Activated CD4-positive, alpha-beta T cell treated with anti-CD3 and anti-CD28 coated beads for 24 hours (primary cell): ENCODE data around the gene C11orf86.
"Not testable (repeated sequence)": the region's sequence is repeated elsewhere in the genome, so short reads cannot be mapped to it uniquely, and the experiment has no call there.

Experiments
- DNase-seq, 2 donors: peaks; one replicate each; pipeline ENCODE4 v3.0.0-alpha.2; 2020; ENCODE audit warnings: low read depth in 2 of 2

Gene C11orf86

GRCh38 chr11:66967670-66968425, 7.3 kb upstream of the C11orf86 start:
- DNase-seq, result no peak

- DNase-seq, result no peak
These were observed 5.4 kb upstream of the C11orf86 start for GRCh38 chr11:66969584-66970225.

- no peak for DNase-seq
These were observed 4.7 kb upstream of the C11orf86 start for GRCh38 chr11:66970371-66970806.

- no peak for DNase-seq
These were observed 4.2 kb upstream of the C11orf86 start for GRCh38 chr11:66970807-66971442.

- no peak for DNase-seq
These were observed 3.6 kb upstream of the C11orf86 start for GRCh38 chr11:66971488-66971887.

- no peak for DNase-seq
These were observed 1.0 kb upstream of the C11orf86 start for GRCh38 chr11:66973956-66974580.

- DNase-seq, result no peak
These were observed 412 bp downstream of the C11orf86 start for GRCh38 chr11:66975405-66976027.

- peak in 1 of 2 donors; percentile 15 for DNase-seq
These were observed 944 bp downstream of the C11orf86 start for GRCh38 chr11:66976028-66976467.

GRCh38 chr11:66976925-66977324, 1.8 kb downstream of the C11orf86 start:
- no peak for DNase-seq

- DNase-seq, result no peak
These were observed 3.1 kb downstream of the C11orf86 start for GRCh38 chr11:66978229-66978628.

GRCh38 chr11:66978717-66979116, 3.6 kb downstream of the C11orf86 start:
- no peak for DNase-seq

GRCh38 chr11:66979336-66979980, 4.4 kb downstream of the C11orf86 start:
- no peak for DNase-seq

- DNase-seq, result peak in 1 of 2 donors; percentile 17
These were observed 7.0 kb downstream of the C11orf86 start for GRCh38 chr11:66981976-66982578.

GRCh38 chr11:66983275-66983924, 8.3 kb downstream of the C11orf86 start:
- DNase-seq, result no peak

GRCh38 chr11:66985508-66986177, 10.5 kb downstream of the C11orf86 start:
- no peak for DNase-seq

GRCh38 chr11:66986178-66986545, 11.1 kb downstream of the C11orf86 start:
- no peak for DNase-seq

- no peak for DNase-seq
These were observed 12.1 kb downstream of the C11orf86 start for GRCh38 chr11:66987158-66987620.

GRCh38 chr11:66987924-66988637, 13.0 kb downstream of the C11orf86 start:
- DNase-seq, result no peak

- DNase-seq, result not testable (repeated sequence)
These were observed 13.6 kb downstream of the C11orf86 start for GRCh38 chr11:66988741-66989140.
